ENCODE results near the gene SPOUT1.

Gene SPOUT1

DNA sequence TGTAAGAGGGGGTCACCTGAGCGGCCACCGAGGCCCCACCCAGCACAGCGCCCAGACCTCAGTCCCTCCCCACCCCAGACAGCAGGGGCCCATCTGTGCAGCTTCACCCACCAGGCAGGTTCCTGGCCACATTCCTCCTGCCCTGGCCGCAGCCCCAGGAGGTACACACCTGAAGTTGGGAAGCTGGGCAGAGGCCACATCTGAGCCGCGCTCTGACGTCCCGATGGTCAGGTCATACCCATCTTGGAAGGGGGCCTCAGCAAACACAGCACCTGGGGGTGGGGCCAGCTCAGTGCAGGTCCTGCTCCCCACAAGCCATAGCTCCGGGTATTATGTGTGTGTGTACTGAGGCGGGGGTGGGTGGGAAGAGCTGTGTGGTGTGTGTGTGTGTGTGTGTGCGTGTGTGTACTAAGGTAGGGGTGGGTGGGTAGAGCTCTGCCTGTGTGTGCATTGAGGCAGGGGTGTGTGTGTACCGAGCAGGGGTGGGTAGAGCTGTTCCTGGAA, 5.6 kb downstream of the SPOUT1 start:
- DNase-seq, result no peak
- TF ChIP-seq GATA1 (IDR thresholded peaks at IDR 0.05; ENCODE audit: low read depth, low read length), result no peak
- TF ChIP-seq POLR2A (IDR thresholded peaks at IDR 0.05; ENCODE audit: low read length), result no peak

DNA sequence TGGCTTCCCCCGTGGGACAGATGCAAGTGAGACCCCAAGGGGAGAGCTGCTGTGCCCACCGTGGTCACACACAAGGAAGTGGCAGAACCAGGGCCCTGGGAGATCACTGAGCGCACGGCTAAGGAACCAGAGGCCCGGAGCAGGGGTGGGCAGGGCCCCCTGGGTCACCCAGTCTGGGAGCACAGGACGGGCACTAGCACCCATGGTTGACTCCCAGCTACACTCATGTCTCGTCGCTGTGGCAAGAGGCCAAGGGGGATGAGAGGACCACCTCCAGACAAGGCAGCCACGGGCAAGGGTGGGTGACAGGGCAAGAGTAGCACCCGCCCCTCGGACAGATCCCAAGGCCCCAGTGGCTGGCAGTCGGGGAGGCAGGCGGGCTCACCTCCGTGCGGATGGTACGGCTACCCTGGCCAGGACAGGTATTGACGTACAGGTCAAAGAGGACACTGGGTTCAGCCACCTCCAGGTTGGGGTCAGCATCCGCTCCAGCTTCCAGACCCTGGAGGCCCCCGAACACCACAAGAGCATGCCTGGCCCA, 6.2 kb downstream of the SPOUT1 start:
- TF ChIP-seq POLR2A (IDR thresholded peaks at IDR 0.05; ENCODE audit: low read length) (no peak), GATA1 (IDR thresholded peaks at IDR 0.05; ENCODE audit: low read depth, low read length) (no peak)
- no peak for DNase-seq

- TF ChIP-seq POLR2A (IDR thresholded peaks at IDR 0.05; ENCODE audit: low read length) (peak; percentile 2), GATA1 (IDR thresholded peaks at IDR 0.05; ENCODE audit: low read depth, low read length) (no peak)
Observed at GRCh38 chr9:128822407-128823042, 7.1 kb downstream of the SPOUT1 start.

GRCh38 chr9:128821584-128822406, 7.8 kb downstream of the SPOUT1 start:
- TF ChIP-seq GATA1 (IDR thresholded peaks at IDR 0.05; ENCODE audit: low read depth, low read length) (no peak), POLR2A (IDR thresholded peaks at IDR 0.05; ENCODE audit: low read length) (no peak)
- no peak for DNase-seq

More at GRCh38 chr9:128822407-128823042, 7.1 kb downstream of the SPOUT1 start:
- DNase-seq, result no peak

DNA sequence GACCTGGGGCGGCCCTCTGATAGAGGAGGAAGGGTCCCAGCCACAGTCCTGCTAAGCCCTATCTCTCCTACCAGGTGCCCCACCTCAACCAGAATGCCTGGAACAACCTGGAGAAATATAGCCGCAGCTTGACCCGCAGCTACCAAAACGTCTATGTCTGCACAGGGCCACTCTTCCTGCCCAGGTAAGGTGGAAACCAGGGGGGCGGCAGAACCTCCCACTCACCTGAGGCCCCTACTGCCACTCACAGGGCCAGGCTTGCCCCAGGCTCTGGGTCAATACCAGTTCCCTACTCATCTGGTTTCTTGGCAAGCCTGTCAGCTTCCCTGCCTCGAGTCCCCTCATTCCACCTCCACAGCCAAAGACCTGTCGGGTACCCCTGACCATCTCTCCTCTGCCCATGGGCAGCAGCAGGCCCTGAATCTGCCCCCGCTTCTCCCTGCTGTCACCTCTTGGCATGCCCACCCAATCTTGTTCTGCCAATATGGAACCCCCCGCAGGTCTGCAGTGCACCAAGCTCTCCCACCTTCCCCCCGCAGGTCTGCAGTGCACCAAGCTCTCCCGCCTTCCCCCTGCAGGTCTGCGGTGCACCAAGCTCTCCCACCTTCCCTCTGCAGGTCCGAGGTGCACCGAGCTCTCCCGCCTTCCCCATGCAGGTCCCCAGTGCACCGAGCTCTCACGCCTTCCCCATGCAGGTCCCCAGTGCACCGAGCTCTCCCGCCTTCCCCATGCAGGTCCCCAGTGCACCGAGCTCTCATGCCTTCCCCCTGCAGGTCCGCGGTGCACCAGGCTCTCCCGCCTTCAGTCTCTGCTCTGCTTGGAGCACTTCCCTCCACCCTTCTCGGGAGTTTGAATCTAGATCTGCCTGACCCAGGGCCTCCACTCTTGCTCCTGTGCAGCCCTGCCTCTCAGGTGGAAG, 8.7 kb downstream of the SPOUT1 start:
- TF ChIP-seq GATA1 (IDR thresholded peaks at IDR 0.05; ENCODE audit: low read depth, low read length) (no peak), POLR2A (IDR thresholded peaks at IDR 0.05; ENCODE audit: low read length) (no peak)
- no peak for DNase-seq

- DNase-seq, result peak; percentile 37 to 57
- no peak for TF ChIP-seq GATA1 (IDR thresholded peaks at IDR 0.05; ENCODE audit: low read depth, low read length)
- TF ChIP-seq POLR2A (IDR thresholded peaks at IDR 0.05; ENCODE audit: low read length), result no peak
Observed at GRCh38 chr9:128819716-128820664, 9.6 kb downstream of the SPOUT1 start.

GRCh38 chr9:128818839-128819715, 10.5 kb downstream of the SPOUT1 start:
- peak in 1 of 2 experiments; percentile 57 for DNase-seq
- TF ChIP-seq GATA1 (IDR thresholded peaks at IDR 0.05; ENCODE audit: low read depth, low read length) (no peak), POLR2A (IDR thresholded peaks at IDR 0.05; ENCODE audit: low read length) (no peak)

- peak; percentile 99 for DNase-seq
- peak; percentile 90 for TF ChIP-seq POLR2A (IDR thresholded peaks at IDR 0.05; ENCODE audit: low read length)
- no peak for TF ChIP-seq GATA1 (IDR thresholded peaks at IDR 0.05; ENCODE audit: low read depth, low read length)
Observed at GRCh38 chr9:128818099-128818838, 11.3 kb downstream of the SPOUT1 start, which contains the start of gene ENDOG. Gene ENDOG, plus strand, starts transcription at chr9:128818500. Its CDS starts 185 bp downstream, at chr9:128818685.

DNA sequence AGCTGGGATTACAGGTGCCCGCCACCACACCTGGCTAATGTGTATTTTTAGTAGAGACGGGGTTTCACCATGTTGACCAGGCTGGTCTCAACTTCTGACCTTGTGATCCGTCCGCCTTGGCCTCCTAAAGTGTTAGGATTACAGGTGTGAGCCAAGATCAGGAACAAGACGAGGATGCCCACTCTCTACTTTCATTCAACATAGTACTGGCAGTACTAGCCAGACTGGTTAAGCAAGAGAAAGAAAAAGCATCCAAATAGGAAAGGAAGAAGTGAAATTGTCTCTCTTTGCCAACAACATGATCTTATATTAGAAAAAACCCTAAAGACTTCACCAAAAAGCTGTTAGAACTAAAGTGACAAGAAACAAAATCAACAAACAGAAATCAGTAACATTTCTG, 18.7 kb downstream of the SPOUT1 start:
- TF ChIP-seq GATA1 (IDR thresholded peaks at IDR 0.05; ENCODE audit: low read depth, low read length) (no peak), POLR2A (IDR thresholded peaks at IDR 0.05; ENCODE audit: low read length) (no peak)

DNA sequence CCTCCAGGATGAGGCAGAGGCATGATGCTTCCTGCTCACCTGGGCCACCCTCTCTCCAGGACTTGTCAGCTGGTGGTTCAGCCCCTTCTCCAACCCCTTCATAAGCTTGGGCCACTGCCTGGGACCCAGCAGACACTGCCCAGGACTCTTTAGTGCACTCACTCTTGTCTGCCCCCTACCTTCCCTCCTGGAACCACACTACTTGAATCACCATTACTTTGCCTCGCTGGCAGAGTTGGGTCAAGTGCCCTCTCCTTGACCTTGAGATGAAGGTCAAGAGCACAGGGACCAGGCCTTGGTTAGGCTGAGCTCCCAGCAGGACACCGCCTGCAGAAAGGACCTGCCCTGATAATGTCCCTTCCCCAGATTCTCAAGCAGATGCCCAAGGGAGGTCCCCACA, 19.8 kb downstream of the SPOUT1 start:
- DNase-seq, result no peak
- TF ChIP-seq POLR2A (IDR thresholded peaks at IDR 0.05; ENCODE audit: low read length), result no peak
- no peak for TF ChIP-seq GATA1 (IDR thresholded peaks at IDR 0.05; ENCODE audit: low read depth, low read length)

More for the DNA sequence above, 18.7 kb downstream of the SPOUT1 start:
- DNase-seq, result no peak
